ENCODE data around the gene TRAF1. TPM values are rescaled to one million over a fixed set of nuclear protein-coding genes. Genes with fewer than 3 reads are reported as not detected.
A peak's percentile ranks its signal among the peaks of the same experiment; 100 is the strongest.

The TRAF1 gene
- total RNA-seq, 2 experiments from 2014 or later, result 80.6 to 85.0 TPM

DNA sequence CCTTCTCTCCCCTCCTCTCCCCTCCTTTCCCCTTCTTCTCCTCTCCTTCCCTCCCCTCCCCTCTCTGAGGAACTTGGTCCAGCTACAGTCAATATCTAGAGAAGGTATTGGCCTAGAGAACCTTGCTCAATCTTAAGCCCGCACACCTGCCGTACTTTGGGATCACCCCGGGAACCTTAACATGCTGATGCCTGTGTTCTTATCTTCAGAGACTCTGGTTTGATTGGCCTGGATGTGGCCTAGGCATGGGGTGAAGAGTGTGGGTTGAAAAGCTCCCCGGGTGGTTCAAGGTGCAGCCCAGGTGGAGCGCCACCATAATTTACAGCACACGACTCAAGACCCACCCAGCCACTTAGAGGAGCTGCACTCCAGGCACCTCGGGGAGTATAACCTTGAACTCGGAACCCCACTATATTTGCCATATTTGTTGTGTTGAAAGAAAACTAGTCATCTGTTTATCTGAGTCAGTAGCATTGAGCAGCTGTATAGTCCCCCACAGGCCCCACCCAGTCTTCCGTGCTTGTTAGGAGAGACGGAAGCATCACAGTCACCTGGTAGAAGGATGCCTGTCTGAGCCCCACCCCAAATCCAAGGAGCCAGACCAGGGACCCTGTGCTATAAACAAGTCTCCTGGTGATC, 35.2 kb downstream of the TRAF1 start:
- H3K36me3 Mint-ChIP-seq (ENCODE audit: low read depth), result peaks cover 15% of the 10 kb centered on the region
- intact Hi-C loops (cut with micrococcal nuclease), result loop anchor here (1.0 kb wide), 1 partner anchor 35 kb away; the partner anchor contains the start of gene TRAF1
- H3K27me3 Mint-ChIP-seq (ENCODE audit: low read depth), result no peaks in the 10 kb centered on the region
- DNase-seq, result peak; percentile 91
- peaks cover 2% of the 10 kb centered on the region for H3K9me3 Mint-ChIP-seq
- CTCF ChIA-PET, result interaction anchor here (0.6 to 6.0 kb wide), 11 partner anchors 8 to 135 kb away, joined by 3 to 69 read pairs (median 7); partner anchors contain the start of gene PHF19
- peak overlapping the region; percentile 70 for H3K4me3 Mint-ChIP-seq
- H3K4me1 Mint-ChIP-seq (ENCODE audit: low read depth), result peaks cover 88% of the 10 kb centered on the region
- peak overlapping the region; percentile 97 for H3K27ac Mint-ChIP-seq

GRCh38 chr9:120890320-120891244, 36.0 kb downstream of the TRAF1 start:
- peaks cover 15% of the 10 kb centered on the region for H3K36me3 Mint-ChIP-seq (ENCODE audit: low read depth)
- CTCF ChIA-PET, result interaction anchor here (0.6 to 6.0 kb wide), 13 partner anchors 7 to 134 kb away, joined by 3 to 69 read pairs (median 5); partner anchors contain the start of gene PHF19
- H3K27ac Mint-ChIP-seq, result peak overlapping the region; percentile 97
- H3K4me1 Mint-ChIP-seq (ENCODE audit: low read depth), result peaks cover 88% of the 10 kb centered on the region
- H3K4me3 Mint-ChIP-seq, result peak overlapping the region; percentile 70
- intact Hi-C loops (cut with micrococcal nuclease), result loop anchor here (1.0 kb wide), 1 partner anchor 36 kb away; the partner anchor contains the start of gene TRAF1
- peak; percentile 61 for DNase-seq
- H3K9me3 Mint-ChIP-seq, result peaks cover 2% of the 10 kb centered on the region
- no peaks in the 10 kb centered on the region for H3K27me3 Mint-ChIP-seq (ENCODE audit: low read depth)

GRCh38 chr9:120889606-120890271, 36.9 kb downstream of the TRAF1 start:
- H3K4me3 Mint-ChIP-seq, result peak overlapping the region; percentile 70
- H3K4me1 Mint-ChIP-seq (ENCODE audit: low read depth), result peaks cover 83% of the 10 kb centered on the region
- H3K9me3 Mint-ChIP-seq, result peaks cover 2% of the 10 kb centered on the region
- CTCF ChIA-PET, result interaction anchor here (1.0 to 6.0 kb wide), 9 partner anchors 11 to 133 kb away, joined by 3 to 69 read pairs (median 7); partner anchors contain the start of gene PHF19
- no peak for DNase-seq
- peak overlapping the region; percentile 97 for H3K27ac Mint-ChIP-seq
- no peaks in the 10 kb centered on the region for H3K27me3 Mint-ChIP-seq (ENCODE audit: low read depth)
- intact Hi-C loops (cut with micrococcal nuclease), result no loop called here
- peaks cover 15% of the 10 kb centered on the region for H3K36me3 Mint-ChIP-seq (ENCODE audit: low read depth)

- Mint-ChIP-seq H3K4me3 (no peak overlapping the region), H3K4me1 (ENCODE audit: low read depth) (peaks cover 82% of the 10 kb centered on the region), H3K27me3 (ENCODE audit: low read depth) (no peaks in the 10 kb centered on the region), H3K27ac (peak overlapping the region; percentile 97), H3K36me3 (ENCODE audit: low read depth) (peaks cover 14% of the 10 kb centered on the region), H3K9me3 (peaks cover 2% of the 10 kb centered on the region)
- no peak for DNase-seq
- intact Hi-C loops (cut with micrococcal nuclease), result no loop called here
- CTCF ChIA-PET, result interaction anchor here (1.2 to 6.0 kb wide), 2 partner anchors 10 to 20 kb away, joined by 8 to 69 read pairs; partner anchors contain the start of gene PHF19
These were observed 38.0 kb downstream of the TRAF1 start for GRCh38 chr9:120888626-120889025.

DNA sequence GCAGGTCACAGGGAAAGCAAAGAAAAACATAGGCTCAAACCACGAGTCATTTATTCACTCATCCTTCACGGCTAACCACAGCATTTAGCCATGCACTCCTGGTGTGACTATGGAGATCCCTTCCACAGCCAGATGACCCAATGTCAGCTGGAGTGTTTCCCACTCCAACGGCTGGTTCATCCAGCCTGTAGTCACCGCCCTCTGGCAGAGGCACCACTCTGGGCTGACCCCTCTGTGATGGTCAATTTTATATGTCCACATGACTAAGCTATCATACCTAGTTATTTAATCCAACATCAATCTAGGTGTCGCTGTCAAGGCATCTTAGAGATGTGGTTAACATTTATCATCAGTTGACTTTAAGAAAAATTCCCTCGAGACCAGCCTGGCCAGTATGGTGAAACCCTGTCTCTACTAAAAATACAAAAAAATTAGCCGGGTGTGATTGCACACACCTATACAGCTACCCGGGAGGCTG, 40.1 kb downstream of the TRAF1 start:
- H3K27me3 Mint-ChIP-seq (ENCODE audit: low read depth), result no peaks in the 10 kb centered on the region
- peaks cover 77% of the 10 kb centered on the region for H3K4me1 Mint-ChIP-seq (ENCODE audit: low read depth)
- no peak for DNase-seq
- H3K27ac Mint-ChIP-seq, result peak overlapping the region; percentile 43
- CTCF ChIA-PET, result interaction anchor here (0.8 to 1.6 kb wide), 4 partner anchors 12 to 38 kb away, joined by 3 read pairs; no protein-coding TSS in a partner anchor
- no peak overlapping the region for H3K4me3 Mint-ChIP-seq
- peaks cover 5% of the 10 kb centered on the region for H3K36me3 Mint-ChIP-seq (ENCODE audit: low read depth)
- H3K9me3 Mint-ChIP-seq, result no peaks in the 10 kb centered on the region
- intact Hi-C loops (cut with micrococcal nuclease), result no loop called here

GRCh38 chr9:120885958-120886357, 40.6 kb downstream of the TRAF1 start:
- no peaks in the 10 kb centered on the region for H3K27me3 Mint-ChIP-seq (ENCODE audit: low read depth)
- intact Hi-C loops (cut with micrococcal nuclease), result no loop called here
- CTCF ChIA-PET, result interaction anchor here (0.8 to 1.1 kb wide), 4 partner anchors 9 to 39 kb away, joined by 3 to 4 read pairs (median 3); partner anchors contain the start of gene PHF19
- peaks cover 5% of the 10 kb centered on the region for H3K36me3 Mint-ChIP-seq (ENCODE audit: low read depth)
- H3K9me3 Mint-ChIP-seq, result no peaks in the 10 kb centered on the region
- no peak overlapping the region for H3K4me3 Mint-ChIP-seq
- peak overlapping the region; percentile 43 for H3K27ac Mint-ChIP-seq
- H3K4me1 Mint-ChIP-seq (ENCODE audit: low read depth), result peaks cover 77% of the 10 kb centered on the region
- no peak for DNase-seq

DNA sequence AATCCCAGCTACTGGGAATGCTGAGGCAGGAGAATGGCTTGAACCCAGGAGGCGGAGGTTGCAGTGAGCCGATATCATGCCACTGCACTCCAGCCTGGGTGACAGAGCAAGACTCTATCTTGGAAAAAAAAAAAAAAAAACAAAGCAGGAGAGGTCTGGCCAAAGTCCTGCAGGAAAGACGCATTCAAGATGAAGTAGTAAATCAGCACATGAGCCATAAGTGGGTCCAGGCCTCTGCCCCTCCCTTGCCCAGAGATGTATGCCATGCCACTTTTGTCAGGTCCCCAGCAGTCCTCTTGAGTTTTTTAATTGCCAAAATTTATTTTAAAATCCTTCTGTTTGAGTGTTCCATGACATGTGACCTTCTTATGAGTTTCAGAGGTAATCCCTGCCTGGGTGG, 41.1 kb downstream of the TRAF1 start:
- Mint-ChIP-seq H3K27me3 (ENCODE audit: low read depth) (no peaks in the 10 kb centered on the region), H3K36me3 (ENCODE audit: low read depth) (peaks cover 5% of the 10 kb centered on the region), H3K4me1 (ENCODE audit: low read depth) (peaks cover 77% of the 10 kb centered on the region), H3K9me3 (no peaks in the 10 kb centered on the region), H3K27ac (no peak overlapping the region), H3K4me3 (no peak overlapping the region)
- intact Hi-C loops (cut with micrococcal nuclease), result no loop called here
- CTCF ChIA-PET, result interaction anchor here (1.0 to 1.1 kb wide), 3 partner anchors 9 to 40 kb away, joined by 3 to 4 read pairs (median 3); partner anchors contain the start of gene PHF19
- DNase-seq, result no peak

DNA sequence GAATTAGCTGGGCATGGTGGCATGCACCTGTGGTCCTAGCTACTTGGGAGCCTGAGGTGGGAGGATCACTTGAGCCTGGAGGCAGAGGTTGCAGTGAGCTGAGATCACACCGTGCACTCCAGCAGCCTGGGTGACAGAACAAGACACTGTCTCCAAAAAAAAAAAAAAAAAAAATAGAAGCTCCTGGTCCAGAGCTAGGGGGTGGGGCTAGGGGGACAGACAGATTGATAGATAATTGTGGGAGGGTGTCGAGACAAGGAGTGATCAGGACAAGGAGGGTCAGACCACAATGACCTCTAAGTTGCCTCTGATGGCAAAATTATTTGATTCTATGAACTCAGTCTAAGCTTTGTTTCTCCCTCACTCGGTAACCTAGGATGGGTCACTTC, 43.0 kb downstream of the TRAF1 start:
- no peaks in the 10 kb centered on the region for H3K27me3 Mint-ChIP-seq (ENCODE audit: low read depth)
- intact Hi-C loops (cut with micrococcal nuclease), result no loop called here
- H3K9me3 Mint-ChIP-seq, result no peaks in the 10 kb centered on the region
- CTCF ChIA-PET, result interaction anchor here (1.1 to 2.6 kb wide), 4 partner anchors 8 to 14 kb away, joined by 3 to 9 read pairs (median 6); no protein-coding TSS in a partner anchor
- H3K4me1 Mint-ChIP-seq (ENCODE audit: low read depth), result peaks cover 76% of the 10 kb centered on the region
- H3K27ac Mint-ChIP-seq, result no peak overlapping the region
- DNase-seq, result no peak
- H3K4me3 Mint-ChIP-seq, result no peak overlapping the region
- peaks cover 7% of the 10 kb centered on the region for H3K36me3 Mint-ChIP-seq (ENCODE audit: low read depth)

- Mint-ChIP-seq H3K4me3 (no peak overlapping the region), H3K27ac (peak overlapping the region; percentile 26), H3K4me1 (ENCODE audit: low read depth) (peaks cover 76% of the 10 kb centered on the region), H3K27me3 (ENCODE audit: low read depth) (no peaks in the 10 kb centered on the region), H3K9me3 (no peaks in the 10 kb centered on the region), H3K36me3 (ENCODE audit: low read depth) (peaks cover 9% of the 10 kb centered on the region)
- DNase-seq, result peak; percentile 33
- intact Hi-C loops (cut with micrococcal nuclease), result no loop called here
- CTCF ChIA-PET, result interaction anchor here (0.6 to 2.6 kb wide), 5 partner anchors 9 to 97 kb away, joined by 3 to 9 read pairs (median 4); no protein-coding TSS in a partner anchor
These were observed 43.5 kb downstream of the TRAF1 start for GRCh38 chr9:120882935-120883607.

DNA sequence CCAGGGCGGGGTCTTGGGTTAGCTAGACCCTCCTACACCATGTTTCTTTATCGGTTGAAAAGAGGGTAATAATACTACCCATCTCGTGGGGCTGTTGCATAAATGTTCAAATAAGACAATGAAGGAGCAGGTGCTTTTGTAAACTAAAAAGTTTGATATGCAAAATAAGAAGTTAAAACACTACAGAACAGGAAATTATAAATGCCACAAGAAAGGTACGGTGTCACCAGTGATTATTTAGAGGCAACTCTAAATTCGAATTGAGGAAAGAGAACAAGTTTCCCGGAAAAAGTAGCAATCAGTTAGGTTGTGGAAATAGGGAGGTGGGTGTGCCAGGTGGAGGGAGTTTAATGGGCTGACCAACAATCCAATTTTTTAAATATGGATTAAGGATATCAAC, 47.1 kb downstream of the TRAF1 start:
- Mint-ChIP-seq H3K27me3 (ENCODE audit: low read depth) (no peaks in the 10 kb centered on the region), H3K4me1 (ENCODE audit: low read depth) (peaks cover 76% of the 10 kb centered on the region), H3K4me3 (peak overlapping the region; percentile 87), H3K36me3 (ENCODE audit: low read depth) (peaks cover 35% of the 10 kb centered on the region), H3K9me3 (no peaks in the 10 kb centered on the region), H3K27ac (peak overlapping the region; percentile 97)
- intact Hi-C loops (cut with micrococcal nuclease), result loop anchor here (5.0 kb wide), 1 partner anchor 122 kb away; no protein-coding TSS in a partner anchor
- CTCF ChIA-PET, result interaction anchor here (0.7 to 7.1 kb wide), 8 partner anchors 9 to 55 kb away, joined by 3 to 69 read pairs (median 4); no protein-coding TSS in a partner anchor
- no peak for DNase-seq

Data from activated naive CD4-positive, alpha-beta T cell treated with anti-CD3 and anti-CD28 coated beads for 36 hours (primary cell).